HG03103 (cell line): ENCODE measurements around the gene HGS.
A peak's percentile ranks its signal among the peaks of the same experiment; 100 is the strongest.
"Not testable (repeated sequence)": the region's sequence is repeated elsewhere in the genome, so short reads cannot be mapped to it uniquely, and the experiment has no call there.

Experiments used
- ATAC-seq: cut with Tn5 transposase; IDR thresholded peaks from one replicate; pipeline ENCODE4 v1.9.1; 2021; ENCODE audit warnings: low read depth; ENCODE audit not compliant: unreplicated experiment

Gene HGS

DNA sequence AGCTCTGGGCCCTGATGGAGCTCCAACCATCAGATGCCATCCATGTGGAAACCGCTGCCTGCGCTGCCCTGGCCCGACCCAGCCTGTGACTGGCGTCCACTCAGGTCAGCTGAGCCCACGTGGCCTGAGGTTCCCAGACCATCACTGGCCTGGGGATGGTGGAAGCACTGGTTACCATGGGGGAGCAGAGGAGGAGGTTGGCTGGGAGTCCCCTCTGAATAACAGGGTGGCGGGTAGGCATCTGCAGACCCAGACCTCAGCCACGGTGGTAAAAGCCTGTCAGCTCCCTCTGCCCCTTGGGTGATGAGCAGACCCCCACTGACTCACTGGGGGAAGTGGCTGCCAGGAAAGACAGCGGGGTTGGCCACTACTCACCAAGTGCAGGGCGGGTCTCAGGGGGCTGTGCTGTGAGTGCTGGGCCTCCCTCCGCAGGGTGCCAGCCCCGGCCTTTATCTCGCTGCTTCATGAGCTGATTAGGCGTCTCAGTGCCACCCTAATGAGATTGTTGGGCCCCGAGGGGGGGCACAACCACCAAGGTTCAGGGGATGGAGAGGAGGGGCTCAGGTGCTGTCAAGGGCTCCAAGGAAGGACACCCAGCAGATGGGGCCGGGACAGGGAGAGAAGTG, 27.6 kb upstream of the HGS start, which contains the start of gene PDE6G:
TSS of gene PDE6G (minus strand) at position 425 of the 626 bp plus-strand sequence. CDS start 3,237 bp downstream, outside the sequence.
- no peak for ATAC-seq

DNA sequence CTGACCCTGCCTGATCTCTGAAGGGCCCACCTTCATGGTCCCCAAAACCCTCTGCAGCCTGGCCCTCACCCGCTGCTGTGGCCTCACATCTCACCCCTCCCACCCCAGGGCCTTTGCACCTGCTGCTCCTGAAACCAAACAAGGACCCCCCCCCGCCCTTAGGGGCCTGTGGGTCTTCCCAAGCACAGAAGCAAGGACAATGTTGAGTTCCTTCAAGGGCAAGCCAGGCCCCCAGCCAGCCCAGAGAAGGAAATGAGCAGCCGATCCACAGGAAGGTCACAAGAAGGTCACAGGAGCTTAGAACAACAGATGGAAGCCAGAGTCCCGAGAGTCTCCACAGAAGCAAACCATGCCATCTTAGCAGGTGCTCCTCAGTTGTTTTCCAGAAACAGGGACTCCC, 27.0 kb upstream of the HGS start:
- ATAC-seq: no peak

DNA sequence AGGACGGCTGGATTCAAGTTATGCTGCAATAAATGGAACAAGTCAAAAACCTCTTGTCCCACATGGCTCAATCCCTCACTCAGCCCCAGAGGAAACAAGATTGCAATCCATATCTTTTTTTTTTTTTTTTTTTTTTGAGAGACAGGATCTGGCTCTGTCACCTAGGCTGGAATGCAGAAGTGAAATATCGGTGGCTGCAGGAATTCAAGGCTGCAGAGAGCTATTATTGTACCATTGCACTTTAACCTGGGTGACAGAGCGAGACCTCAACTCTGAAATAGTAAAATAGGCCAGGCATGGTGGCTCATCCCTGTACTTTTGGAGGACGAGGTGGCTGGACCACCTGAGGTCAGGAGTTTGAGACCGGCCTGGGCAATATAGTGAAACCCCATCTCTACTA, 24.8 kb upstream of the HGS start:
- no peak for ATAC-seq

DNA sequence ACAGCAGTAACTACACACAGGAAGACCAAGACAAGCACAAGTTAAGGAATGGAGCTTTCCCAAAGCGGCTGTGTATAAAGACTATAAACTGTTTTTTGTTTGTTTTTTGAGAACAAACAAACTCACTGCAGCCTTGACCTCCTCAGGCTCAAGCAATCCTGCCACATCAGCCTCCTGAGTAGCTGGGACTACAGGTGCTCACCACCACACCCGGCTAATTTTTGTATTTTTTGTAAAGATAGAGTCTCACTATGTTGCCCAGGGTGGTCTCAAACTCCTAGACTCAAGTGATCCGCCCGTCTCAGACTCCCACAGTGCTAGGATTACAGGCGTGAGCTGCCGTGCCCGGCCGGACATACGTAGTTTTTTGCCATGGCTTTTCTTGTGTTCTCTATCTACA, 23.4 kb upstream of the HGS start:
- no peak for ATAC-seq

DNA sequence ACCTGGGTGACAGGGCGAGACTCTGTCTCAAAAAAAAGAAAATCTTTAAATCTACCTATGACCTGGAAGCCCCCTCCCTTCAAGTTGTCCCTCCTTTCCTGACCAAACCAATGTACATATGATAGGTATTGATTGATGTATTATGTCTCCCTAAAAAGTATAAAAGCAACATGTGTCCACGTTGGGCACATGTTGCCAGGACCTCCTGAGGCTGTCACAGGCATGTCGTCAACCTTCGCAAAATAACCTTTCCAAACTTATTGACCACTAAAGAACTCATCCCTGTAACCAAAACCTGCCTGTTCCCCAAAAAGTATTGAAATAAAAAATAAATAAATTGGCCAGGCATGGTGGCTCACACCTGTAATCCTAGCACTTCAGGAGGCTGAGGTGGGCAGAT, 21.8 kb upstream of the HGS start:
- ATAC-seq: no peak

DNA sequence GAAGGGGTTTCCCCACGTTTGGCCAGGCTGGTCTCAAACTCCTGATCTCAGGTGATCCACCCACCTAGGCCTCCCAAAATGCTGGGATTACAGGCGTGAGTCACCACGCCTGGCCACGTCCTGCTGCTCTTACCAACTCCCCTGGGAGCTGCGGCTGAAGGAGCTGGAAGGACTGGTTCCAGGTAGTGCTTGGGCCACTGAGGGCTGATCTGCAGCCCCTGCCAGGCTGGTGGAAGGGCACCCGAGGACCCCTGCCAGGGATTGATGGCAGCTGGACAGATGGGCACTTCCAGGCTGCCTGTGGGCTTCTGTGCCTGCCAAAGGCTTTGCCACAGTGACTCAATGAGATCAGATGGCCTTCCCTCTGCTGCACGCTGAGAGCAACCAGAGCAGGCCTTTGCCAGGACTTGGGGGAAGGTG, 19.8 kb upstream of the HGS start:
- ATAC-seq: no peak

DNA sequence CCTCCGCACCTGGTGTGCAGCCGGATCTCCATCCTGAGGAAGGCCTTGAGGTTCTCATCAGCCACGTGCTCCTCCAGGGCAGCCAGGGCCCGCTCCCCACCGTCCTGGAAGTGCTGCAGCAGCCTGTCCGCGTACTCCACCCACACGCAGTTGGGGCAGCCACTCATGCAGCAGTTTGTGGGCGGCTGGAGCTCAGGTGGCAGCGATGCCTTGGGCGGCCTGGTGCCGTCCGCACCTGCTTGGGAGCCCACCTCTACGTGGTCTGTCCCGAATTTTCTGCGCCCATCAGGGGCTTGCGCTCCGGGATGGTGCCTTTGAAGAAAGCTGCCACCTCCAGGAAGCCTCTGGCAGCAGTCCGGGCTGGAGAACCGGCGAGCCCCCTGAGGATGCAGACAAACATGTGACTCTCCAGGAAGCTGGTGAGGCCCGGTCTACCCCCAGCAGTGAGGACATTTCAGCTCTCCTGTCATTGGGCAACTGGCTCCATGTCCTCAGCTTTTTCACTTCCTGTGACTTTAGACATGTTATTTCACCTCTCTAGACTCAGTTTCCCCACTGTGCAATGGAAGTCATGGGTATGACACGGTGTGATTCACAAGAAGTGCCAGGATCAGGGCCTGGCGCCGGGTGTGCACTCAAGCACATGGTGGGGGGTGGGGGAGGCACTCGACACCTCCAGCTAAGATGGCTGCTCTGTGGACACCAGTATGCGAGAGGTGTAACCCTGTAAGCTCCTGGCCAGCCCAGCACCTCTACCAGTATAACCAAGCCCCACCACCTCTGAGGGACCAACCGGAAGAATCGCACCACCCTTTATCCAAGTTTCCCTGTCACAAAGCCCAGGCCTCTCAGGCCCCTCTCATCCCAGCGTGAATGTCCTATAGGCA, 18.4 kb upstream of the HGS start:
- peak; percentile 17 for ATAC-seq

DNA sequence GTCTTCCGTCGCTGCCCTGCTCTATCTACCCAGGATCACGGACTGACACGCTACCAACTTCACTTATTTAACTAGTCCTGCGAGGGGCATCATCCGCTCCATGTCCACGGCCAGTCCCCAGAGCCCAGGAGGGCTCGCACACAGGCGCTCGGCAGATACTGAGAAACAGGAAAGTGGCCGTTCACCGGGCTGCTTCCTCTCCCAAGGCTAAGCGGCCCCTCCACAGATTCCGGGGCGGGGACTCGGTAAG, 17.8 kb upstream of the HGS start:
- peak; percentile 3 for ATAC-seq

DNA sequence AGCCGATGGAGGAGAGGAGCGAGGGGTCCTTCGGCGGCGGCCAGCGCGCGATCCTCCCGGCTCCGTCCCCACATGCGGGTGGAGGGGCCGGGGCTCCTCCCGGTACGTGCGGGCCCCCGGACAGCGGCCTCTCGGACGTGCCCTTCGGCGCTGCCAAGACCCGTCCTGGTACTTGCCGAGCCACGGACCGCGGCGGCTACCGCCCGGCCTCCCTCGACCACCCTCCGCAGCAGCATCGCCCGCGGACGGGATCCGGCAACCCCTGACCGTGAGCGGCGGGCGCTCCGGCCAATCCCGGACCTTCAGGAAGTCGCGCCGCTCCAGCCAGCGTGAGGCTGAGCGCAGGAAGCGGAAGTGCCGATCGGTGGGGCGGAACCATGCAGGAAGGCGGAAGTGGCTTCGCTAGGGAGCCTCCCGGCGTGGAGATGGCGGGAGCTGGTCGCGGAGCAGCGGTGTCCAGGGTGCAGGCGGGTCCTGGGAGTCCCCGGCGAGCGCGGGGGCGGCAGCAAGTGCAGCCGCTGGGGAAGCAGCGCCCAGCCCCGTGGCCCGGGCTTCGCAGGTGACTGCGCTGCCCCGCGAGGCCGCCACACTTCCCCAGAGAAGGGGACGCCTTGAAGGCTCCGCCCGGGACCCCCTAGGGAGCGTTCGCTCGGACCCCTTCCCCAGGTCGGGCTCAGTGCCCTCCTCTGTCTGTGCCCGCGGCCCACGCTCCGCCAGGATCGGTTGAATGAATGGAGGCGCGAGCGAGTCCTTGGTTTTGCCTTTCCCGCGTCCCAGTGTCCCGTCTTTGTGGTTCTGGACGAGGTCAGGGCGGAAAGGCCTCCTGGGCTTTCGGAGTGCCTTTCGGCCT, 17.2 kb upstream of the HGS start, which contains the start of the genes CCDC137 and OXLD1:
TSS of gene CCDC137 (plus strand) at position 396 of the 850 bp plus-strand sequence. CDS start at position 426, 30 bp downstream.
TSS of gene OXLD1 (minus strand) at position 264 of the 850 bp plus-strand sequence. CDS start at position 236, 28 bp downstream.
- peak; percentile 74 for ATAC-seq

DNA sequence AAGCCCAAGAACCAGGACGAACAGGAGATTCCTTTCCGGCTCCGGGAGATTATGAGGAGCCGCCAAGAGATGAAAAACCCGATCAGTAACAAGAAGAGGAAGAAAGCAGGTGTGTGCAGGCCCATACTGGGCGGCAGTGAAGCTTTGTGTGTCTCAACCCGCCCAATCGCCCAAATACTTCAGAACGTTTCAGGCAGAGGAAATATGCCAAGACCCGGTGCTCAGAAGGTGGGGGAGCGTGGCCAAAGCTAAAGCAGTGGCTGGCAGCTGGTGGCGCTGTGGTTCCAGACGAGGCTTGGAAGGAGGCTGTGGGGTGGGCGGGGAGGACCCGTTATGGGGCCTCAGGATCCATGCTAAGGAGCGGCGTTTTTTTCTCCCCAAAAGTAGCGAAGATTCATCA, 16.1 kb upstream of the HGS start:
- no peak for ATAC-seq

DNA sequence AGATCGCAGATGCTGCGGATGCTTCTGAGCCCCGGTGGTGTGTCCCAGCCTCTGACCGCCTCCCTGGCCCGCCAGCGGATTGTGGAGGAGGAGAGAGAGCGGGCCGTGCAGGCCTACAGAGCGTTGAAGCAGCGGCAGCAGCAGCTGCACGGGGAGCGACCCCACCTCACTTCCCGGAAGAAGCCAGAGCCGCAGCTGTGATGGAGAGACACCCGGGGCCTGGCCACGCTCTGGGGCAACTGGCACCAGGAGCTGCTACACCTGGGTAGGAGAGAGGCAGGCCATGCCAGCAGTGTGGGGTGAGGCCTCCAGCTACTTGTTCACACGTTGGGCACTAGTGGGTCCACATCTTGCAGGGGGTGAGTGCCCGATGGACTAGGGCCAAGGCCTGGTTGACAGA, 11.3 kb upstream of the HGS start:
- no peak for ATAC-seq

DNA sequence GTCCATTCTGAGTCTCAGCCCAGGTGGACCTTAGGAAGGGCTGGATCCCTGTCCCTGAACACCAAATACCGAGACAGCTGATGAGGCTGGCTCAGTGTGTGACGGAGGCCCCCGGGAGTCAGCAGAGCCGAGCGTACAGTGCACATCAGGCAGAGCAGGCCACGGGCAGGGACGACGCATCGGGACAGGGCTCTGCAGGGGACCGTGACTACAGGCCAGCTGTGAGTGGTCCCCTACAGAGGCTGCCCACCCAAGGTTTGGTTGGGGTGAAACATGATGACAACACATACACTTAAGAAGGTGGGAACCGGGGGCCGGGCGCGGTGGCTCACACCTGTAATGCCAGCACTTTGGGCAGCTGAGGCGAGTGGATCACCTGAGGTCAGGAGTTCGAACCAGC, 10.9 kb upstream of the HGS start:
- no peak for ATAC-seq

DNA sequence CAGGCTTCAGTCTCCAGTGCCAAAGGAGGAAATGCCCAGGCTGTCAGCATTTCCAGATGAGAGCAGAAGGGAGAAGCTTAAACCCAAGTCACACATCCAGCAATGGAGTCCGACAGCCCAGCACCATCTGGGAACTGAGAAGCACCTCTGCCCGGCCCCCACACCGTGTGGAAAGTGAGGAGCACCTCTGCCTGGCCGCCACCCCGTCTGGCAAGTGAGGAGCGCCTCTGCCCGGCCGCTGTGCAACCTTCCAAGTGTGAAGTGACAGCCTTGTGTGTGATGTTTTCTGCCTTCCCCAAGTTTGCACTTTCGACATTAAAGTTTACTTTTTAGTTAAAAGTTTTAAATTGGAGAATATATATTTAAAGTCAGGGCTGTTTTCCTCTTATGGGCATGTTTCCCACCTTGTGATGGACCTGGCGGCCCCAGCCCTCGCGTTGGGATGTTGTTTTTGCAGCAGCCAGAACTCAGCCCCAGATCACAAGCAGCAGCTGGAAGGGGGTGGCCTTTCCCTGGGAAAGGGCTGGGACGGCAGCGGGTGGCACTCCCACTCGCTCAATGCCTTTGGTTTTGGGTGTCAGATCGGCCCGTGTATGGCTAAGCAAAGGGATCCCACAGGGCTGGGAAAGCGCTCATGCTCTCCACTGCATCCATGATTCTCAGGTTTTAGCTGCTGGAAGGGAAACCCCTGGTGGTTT, 10.1 kb upstream of the HGS start:
- ATAC-seq: no peak

DNA sequence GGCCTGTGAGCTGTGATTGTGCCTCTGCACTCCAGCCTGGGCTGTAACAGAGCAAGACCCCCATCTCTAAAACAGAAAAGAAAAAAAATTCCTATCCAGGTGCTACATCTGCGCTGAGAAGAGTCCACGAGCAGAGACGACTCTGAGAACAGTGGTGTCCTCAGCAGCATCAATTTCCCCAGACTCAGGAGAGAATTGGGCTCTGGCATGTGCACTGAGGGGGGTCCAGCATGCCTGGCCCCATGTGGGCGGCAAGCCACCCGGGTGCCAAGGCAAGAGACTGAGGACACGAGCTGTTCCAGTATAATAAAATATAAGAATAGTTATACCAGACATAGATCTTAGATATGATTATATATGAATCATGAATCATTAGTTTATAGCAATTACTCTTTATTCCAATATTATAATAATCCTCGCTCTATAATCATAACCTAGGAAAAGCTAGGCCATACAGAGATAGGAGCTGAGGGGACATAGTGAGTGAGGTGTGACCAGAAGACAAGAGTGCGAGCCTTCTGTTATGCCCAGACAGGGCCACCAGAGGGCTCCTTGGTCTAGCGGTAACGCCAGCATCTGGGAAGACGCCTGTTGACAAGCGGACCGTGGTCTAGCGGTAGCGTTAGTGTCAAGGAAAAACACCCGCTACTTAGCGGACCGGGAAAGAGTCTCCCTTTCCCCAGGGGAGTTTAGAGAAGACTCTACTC, 8.1 kb upstream of the HGS start:
- ATAC-seq: not testable (repeated sequence)

DNA sequence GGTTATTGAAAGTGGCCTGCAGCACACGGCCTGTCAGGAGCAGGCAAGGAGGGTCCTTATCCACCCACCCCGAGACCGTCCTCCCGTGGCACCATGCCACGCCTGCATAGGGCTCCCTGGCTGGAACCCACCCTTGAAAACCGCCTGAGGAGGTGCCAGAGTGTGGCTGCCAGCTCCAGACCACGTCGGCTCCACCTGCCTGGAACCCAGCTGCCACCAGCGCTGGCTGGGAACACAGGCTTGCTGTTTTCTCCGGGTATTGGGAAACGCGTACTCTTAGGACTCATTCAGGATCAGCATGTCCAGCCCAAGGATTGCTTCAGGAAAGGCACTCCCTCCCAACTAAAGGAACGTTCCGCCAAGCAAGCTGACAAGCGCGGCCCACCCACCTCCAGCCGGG, 6.9 kb upstream of the HGS start:
- no peak for ATAC-seq

DNA sequence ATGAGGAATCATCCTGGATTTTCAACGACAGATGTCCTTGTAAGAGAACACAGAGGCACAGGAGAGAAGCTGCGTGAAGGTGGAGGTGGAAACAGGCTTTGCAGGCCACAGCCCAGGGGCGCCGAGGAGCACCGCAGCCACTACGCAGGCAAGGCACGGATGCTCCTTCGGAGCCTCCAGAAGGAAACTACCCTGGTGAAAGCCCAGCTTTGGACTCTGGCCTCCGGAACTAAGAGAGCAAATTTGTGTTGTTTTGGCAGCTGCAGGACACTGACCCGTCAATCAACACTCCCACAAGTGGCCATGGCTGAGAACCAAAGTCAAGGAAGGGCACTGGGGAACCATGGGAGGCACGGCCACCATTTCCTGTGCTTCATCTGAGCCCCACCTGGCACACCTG, 3.7 kb upstream of the HGS start:
- ATAC-seq: no peak

DNA sequence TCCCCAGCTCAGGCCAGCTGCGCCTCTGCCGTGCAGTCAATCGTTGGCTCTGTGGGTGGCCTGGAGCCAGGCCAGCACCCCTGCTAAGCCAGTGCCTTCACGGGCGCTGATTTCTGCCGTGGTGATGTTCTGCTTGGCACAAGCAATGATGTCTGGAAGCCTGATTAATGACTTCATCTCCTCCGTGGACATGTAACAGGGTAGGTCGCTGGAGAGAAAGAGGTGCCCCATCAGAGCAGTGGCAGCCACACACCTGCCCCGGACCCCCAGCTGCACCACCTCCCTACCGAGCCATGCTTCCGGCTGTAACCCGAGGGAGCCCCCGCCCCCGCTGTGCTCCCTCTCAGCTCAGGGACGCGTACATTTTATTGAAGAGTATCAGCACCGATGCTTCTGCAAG, 2.1 kb upstream of the HGS start:
- no peak for ATAC-seq

DNA sequence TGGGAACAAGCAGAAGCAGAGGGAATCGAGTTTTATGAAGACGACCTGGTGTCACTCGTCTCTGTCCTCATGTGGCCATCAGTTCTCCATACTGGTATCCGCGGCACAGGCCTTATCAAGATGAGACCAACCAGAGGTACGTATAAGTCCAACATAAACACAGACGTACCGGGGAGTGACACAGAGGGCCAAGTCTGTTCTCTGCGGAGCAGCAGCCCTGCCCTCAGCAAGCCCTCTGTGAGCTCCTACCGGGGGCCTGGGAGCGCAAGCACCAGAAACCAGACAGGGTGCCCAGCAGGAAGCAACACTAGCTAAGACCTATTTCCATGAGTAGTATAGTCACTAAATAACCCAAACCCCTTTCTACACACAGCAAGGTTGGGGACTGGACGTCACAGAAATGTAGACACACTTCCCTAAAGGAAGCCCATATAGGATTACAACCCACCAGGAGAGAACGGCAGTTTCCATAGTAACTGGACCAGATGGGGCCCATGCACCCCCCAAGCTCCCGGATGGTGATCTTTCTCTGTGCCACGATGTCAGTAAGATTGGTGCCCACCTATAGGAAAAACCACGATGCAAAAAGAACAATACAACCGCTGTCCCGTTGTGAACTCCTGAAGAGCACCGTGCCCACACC, 1.1 kb upstream of the HGS start:
- no peak for ATAC-seq

DNA sequence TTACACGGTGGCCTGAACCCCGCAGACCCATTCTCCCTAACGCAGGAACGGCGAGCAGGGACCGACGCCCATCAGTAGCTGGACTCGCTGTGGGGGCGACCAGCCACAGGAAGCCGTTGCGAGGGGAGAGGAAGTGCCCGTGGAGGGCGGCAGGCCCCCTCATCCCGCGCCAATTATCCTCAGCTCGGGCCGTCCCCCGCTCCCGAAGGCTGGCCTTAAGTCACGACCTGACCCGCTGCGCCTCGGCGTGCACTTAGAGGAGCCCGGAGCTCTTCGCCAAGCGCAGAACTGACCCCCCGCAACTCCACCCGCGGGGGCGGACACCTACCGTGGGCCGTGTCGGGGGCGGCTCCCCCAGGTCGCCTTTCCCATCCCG, 615 bp upstream of the HGS start:
- peak; percentile 17 for ATAC-seq
